NCI-H510A treated with DMSO at 0.1 percent for 48 hours (cell line): ENCODE data around the gene VASN.
A peak's percentile ranks its signal among the peaks of the same experiment; 100 is the strongest.

Experiments
- DNase-seq: peaks from one replicate; lab custom pipeline; 2025; lab: John Stamatoyannopoulos, UW

Gene VASN

DNA sequence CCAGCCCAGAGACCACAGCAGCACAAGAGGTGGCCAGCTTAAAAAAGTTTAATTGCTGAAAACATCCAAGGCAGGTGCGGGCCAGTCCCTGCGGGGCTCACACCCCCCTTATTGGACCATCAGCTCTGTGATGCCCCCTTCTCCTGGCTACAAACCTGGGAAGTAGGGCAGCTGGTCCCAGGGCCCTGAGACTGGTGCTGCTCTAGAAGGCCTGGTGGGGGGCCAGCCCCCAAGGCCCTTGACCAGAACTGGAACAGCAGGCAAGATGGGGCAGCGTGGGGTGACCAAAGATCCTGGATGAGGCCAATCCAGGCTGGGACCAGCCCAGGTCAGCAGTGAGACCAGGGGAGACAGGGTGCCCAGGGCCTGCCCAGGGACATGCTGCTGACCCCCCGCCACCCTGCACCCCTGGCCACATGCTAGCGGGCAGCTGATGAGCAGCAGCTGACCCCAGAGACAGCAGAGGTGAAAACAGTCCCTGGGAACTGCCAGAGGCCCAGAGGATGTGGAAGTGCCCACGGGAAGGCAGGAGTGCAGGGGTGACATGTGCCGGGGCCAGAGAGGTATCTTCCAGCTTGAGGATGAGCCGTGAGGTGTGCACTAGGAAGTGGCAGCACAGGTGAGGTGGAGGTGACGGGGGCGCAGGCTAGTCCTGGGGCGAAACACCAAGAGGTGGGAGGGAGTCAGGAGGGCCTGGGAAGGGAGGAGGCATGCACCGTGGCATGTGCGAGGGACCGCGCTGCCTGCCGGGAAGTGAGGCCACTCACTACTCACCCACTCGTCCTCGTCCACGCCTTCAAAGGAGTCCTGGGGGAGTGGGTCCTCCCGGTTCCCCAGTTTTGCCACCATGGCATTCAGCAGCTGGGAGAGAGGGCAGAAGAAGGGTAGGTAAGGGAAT lies 16.9 kb upstream of the VASN start:
- DNase-seq: no peak

DNA sequence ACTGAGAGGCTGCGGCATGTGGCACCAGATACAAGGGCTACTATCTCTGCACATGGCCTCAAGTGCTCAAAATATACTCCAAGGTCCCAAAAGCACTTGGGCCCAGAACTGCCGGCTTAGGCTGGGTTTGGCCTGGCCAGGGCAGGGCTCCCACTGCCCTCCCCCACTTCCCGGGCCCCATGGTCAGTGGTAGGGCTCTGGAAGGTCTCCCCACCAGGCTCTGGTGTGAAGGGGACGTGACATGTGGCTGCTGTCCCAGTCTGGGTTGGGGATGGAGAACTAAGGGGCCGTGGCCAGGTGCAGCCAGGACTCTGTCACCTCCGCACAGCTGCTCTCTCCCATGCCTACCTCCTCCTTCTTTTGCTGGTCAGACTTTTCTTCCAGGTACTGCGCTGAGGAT lies 14.8 kb upstream of the VASN start:
- DNase-seq: no peak

DNA sequence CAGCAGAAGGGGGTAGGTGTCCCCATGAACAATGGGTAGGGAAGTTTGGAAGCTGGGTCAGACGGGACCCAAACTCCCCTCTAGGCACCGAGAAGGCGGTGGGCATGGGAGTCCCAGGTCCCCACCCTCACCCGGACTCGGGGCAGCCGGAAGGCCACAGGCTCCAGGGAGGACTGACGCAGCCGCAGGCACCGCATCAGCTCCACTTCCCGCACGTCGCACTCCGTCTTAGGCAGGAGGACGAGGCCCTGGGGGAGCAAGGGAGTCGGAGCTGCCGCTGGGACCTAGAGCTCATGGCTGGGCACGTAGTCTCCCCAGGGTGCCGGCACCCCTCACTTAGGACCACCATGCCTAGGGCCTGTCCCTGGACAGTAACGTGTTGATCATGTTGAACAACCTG lies 13.4 kb upstream of the VASN start:
- no peak for DNase-seq

DNA sequence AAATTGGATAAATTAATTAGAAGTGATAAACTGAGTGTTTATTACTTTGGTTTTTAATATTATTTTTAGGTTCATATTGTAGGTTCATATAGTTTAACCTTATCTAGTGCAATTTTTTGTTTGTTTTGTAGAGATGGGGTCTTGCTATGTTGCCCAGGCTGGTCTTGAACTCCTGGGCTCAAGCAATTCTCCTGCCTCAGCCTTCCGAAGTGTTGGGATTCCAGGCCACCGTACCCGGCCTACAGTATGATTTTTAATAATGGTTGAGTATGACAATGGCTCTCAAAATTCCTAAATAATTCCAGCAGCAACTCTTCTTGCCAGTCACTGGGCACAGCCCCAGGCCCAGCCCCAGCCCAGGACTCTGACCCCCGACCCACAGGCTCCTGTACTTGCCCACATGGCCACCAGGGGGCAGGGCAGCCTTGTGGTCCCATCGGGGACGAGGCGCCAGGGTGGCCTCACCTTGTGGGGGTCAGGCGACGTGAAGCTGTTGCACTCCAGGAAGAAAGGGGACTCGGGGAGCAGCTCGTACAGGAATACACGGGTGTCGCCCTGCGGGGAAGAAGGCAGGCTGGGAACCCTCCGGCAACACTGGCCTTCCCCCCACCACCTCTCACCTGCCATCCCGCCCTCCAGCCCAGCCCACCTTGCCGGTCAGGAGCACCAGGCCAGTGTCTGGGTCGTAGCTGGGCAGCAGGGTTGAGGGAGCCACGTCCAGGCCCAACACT lies 12.7 kb upstream of the VASN start:
- DNase-seq: peak; percentile 3

DNA sequence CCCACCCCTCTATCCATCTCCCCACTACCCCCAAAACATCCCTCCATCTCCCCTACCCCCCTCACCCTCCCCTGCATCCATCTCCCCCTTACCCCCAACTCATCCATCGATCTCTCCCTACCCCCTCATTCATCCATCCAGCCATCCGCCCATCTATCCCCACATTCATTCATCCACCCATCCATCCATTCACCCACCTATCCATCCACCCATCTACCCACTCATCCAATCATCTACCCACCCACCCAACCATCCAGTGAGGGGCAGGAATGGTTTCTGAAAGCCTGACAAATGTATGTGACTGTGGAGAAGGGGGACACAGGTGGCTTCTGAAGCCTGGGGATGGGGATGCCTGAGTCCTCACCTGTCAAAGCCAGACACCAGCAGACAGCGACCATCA lies 11.7 kb upstream of the VASN start:
- DNase-seq: no peak

DNA sequence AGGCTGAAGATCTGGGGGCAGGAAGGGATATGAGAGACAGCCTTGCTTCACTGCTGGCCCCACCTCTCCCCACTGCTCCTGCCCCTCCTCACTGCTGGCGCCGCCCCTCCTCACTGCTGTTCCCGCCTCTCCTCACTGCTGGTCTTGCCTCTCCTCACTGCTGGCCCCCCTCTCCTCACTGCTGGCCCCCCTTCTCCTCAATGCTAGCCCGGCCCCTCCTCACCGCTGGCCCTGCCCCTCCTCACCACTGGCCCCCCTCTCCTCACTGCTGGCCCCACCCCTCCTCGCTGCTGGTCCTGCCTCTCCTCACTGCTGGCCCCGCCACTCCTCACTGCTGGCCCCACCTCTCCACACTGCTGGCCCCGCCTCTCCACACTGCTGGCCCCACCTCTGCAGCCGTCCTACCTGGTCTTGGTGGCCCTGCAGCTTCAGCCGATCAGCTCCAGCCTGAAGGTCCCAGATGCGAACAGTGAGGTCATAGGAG lies 11.1 kb upstream of the VASN start:
- peak; percentile 3 for DNase-seq

DNA sequence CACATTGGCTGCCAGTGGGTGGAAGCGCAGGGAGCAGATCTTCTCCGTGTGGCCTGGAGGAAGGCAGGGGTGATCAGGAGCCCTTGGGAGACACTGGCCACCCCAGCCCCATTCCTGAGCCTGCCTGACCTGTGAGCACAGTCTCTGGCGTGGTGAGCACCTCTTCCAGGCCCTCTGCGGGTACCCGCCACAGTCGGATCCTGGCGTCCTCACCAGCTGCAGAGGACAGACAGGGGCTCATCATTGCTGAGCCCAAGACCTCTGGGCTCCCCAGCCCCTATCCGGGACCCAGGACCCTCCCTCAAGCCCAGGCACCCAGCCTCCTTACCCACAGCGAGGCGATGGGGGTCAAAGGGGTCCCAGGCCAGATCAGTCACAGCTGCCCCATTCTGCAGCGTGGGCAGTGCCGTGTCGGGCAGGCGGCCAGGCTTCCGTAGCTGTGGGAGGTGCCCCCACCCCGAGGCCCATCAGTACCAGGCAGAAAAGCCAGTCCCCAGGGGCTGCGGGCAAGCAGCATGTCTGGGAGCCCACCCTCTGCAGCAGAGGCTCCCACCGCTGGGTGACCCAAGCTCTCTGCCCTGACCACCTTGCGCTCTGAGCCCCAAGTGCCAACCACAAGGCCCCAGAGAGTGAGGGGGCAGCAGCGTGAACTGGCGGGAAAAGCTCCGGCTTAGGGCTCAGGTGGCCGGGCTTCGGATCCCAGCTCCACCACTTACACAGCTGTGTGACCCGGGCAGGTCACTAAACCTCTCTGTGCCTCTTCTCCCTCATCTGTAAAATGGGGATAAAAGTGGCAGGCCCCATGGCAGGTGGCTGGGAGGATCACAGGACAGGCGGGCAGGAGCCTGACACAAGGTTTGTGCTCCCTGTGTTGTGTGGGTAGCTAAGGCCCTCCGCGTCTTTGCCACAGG lies 10.4 kb upstream of the VASN start:
- DNase-seq: no peak

DNA sequence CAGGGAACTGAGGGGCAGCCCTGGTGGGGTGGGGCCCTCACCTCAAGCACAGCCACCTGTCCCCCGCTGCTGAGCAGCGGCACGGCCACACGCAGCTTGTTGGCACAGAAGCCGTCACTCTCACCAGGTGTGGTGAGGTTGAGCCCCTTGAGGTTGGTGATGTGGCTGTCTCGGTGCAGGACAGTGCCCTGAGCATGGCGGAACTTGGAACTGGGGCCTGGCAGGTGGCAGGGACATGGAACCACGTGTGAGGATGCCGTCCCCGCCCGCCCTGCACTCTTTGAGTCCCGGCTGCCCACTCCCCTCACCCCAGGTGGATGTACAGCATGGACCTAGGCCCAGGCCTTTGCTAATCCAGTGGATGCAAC lies 9.7 kb upstream of the VASN start:
- DNase-seq: no peak

DNA sequence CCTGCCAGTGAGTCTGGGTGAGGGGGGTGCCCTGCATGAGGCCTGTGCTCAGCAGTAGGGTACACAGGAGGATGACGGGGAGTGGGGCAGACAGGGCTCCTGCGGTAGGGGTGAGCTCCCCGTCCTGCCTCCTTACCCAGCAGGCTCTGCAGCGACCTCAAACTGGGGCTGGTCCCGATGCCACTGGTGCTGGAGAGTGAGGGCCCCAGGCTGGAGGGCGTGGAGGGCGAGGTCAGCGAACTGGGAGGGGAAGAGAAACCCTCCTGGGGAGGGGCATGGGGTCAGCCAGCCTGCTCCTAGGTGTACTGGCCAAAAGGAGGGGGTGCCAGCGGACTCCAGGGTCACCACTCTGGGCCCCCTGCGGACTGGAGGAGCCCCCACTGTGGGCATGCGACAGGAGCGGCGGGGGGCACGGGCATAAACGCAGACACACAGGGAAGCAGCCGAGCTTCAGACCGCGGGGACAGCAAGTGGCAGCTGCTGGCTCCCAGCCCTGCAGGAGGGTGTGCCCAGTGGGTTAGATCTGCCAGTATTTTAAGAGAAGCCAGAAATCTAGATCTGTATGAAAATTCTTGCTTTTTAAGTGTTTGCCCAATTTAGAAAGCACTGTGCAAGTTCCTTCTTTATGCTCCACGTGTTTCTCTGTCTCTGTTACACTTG lies 9.0 kb upstream of the VASN start:
- no peak for DNase-seq

DNA sequence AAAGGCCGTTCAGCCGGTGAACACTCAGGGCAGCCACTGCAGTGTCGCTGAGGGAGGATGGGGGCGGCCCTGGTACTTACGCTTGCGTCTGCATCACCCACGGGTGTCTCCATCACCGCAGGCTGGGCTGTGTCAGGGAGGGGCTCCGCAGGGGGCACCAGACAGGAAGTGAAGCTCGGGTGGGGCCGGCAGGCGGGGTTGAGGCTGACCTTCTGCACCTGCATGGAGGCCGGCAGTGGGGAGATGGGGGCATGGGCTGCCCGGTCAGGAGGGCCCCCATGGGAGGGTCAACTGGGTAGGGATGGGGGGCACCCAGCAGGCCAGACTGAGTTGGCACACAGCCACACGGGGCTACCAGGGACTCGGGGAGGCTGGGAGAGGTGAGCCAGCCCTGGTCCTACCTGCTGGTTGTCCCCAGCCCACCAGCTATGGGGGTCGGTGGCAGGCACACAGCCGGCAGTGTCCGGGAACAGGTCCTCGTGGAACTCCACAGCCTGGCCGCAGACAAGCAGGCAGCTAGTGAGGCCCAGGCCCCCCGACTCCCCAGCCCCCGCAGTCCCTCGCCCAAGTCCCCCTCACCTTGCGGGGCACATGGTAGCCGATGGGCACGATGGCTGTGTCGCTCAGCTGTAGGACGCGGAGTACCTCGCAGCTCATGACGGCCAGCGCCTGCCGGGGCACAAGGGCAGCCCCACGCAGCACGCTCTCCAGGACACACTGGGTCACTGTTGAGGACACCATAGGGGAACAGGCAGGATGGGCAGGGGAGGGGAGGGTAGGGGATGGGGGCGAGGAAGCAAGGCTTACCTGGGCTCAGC lies 7.2 kb upstream of the VASN start:
- DNase-seq: no peak

DNA sequence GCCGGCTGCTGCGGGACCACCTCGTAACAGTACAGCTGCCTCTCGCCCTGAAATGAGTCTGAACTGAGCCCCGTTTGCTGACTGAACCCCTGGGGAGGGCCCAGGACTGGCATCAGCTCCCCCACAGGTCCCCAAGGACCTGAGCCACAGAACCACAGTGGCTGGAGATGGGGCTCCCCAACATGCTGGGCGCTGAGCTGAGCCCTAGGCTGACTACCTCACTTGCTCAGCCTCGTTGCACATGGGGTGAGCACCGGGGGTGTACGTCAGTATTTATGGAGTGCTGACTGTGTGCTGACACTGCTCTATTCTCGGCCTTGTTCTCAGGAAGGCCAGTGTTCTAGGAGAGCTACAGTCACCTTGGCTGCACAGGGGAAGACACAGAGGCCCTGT lies 6.6 kb upstream of the VASN start:
- DNase-seq: no peak

DNA sequence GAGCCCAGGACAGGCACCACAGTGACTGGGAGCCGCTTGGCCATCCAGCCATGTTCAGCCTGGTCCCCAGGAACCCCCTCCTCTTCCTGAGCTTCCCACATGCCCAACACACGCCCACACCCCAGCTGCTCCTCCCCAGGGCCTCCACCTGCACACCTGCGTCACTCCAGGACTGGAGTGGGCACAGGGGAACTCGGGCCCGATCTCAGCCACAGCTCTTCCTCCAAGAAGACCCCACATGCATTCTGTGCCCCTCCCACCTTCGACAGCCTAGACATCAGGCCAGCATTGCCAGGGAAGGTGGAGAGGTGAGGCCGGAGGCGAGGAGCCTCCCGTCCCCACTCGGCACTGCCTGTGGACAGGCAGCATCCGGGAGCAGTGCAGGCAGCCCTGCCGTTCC lies 6.0 kb upstream of the VASN start:
- DNase-seq: no peak

DNA sequence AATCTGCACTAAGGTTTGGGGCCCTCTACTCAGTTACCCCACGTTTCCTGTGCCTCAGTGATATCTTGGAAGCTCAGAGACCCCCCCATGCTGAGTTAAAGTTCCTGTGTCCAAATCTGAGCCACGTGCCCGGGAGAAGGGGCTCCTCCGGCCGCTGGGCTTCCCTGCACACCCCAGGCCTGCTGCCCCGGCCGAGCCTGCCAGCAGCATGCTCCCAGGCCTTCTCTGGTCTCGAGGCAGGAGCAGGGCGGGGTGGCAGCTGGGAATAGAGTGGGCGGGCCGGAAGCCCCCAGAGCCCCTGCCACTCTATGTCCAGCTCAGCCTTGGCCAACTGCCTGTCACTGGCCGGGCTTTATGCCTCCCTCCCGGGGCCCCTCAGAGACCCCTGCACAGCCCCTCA lies 5.6 kb upstream of the VASN start:
- no peak for DNase-seq

DNA sequence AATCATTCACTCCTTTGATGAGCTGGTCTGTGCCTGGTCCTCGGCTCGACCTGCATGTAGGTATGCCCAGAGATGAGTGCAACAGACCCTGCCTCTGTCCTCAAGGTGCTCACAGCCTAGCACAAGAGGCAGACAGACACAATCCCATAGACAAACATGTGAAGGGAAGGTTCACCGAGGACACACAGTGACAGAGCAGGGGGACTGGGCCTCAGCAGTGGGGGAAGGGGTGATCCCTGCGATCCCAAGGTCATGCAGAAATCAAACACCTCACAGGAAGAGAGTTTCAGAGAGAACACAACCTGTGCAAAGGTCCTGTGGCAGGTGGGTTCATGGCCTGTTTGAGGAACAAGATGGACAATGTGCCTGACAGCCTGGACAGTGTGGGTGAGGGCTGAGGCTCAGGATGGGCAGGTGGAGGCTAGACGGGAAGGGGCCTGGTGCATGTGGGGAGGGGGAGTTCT lies 4.2 kb upstream of the VASN start:
- DNase-seq: no peak

DNA sequence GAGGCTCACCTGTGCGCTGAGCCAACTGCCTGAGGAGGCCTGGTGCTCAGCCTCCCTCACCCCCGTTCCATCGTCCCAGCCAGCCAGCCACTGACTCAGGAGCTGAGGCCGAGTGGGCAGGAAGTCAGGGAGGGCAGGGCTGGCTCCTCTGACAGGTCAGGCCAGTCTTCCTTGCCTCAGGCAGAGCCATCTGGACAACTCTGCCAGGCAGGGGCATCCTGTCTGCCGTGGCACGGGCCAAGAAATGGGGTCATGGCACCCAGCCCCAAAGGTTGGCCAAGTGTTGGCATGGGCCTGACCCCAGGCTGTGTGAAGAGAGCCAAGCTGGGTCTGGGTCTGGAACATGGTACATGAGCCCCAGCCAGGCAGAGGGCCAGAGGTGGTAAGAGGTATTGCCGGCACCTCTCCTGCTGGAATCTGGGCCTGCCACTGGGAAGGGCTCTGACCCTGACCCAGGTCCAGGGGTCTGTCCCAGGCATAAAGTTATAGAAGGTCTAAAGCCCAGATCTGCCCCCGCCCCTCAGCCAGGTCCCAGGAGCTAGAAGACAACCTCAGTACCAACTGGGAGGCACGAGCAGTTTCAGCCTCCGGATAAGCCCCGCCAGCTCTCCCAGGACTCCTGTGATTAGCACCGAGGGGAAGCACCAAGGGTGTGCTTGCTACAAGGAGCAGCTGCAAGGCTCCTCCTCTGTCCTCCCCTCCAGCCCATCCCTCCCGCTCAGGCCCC lies 2.5 kb upstream of the VASN start:
- DNase-seq: no peak

DNA sequence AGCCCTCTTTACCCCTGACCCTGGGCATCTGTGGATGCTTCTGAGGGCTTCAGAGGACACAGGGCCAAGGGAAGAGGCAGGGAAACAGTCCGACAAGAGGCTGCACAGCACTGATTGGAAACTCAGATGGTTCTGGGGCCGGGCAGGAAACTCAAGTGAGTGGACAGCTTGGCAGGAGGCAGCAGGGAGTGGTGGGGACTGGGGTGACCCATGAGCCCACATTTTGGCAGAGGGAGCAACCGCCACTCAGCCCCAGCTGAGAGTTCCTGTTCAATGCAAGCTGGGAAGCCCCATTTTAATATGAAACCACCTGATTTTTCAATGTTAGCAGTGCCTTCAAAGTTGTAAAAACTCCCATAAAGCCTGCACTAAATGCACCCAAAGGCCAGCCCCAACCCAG lies 1.5 kb upstream of the VASN start:
- no peak for DNase-seq

DNA sequence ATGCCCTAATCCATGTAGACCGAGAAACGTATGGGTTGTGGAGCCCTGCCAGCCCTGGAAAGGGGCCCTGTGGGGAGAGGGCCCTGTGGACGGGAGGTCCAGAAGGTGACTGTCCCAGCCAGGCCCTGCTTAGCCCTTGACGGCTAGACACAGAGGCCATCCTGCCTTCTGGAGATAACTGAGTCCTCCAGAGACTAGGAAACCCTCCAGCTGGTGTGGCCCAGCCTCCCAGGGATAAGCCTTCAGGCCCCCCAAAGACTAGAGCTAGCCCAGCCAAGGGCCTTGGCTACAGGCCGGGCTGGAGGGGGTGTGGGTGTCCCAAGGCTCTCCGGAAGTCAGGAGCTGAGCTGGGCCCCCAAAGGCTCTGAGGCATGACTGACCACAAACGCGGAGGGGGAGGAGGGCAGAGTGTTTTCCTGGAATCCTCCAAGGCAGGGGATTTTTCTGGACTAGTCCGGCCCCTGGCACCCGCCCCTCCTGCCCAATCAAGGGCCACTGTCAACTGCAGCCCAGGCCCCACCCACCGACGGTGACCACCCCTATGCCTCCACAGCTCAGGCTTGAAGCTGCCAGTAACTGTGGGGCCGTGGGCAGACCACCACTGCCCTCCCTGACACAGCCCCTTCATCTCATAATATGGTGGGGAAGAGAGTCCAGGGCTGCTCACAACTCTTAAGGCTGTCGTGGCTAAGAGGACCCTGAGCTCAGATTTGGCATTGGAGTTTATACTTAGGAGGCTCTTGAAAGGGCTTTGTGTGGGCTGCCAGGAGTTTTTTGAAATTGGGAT lies 885 bp upstream of the VASN start:
- no peak for DNase-seq

DNA sequence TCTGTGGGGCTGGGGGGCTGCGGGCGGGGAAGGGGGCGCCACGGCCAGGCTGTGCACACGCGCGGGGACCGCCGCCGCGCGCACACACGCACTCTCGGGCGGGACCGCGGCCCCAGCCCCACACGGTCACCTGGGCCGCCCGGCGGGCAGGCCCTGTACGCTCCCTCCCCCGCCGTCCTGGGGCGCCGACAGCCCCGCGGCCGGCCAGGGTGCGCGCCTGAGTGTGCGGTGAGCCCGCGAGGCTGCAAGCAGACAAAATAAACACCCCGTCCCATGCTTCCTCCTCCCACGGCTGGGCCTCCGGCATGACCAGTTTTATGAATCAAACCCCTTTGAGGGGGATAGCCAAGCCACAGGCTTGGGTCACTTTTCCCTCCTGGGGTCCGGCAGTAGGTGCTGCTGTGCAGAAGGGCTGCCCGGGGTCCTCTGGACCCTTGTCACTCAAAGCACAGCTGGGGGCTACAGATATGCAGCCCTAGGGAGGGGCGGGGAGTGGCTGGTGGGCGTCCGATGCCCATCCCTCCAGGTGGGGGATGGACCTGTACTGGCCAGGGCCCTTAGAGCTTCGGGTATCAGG lies 441 bp downstream of the VASN start:
- DNase-seq: no peak
